GM18517 (cell line): ENCODE measurements around the gene MRPL16.

Source experiments
- ATAC-seq: cut with Tn5 transposase; IDR thresholded peaks from one replicate; pipeline ENCODE4 v1.9.1; 2021; ENCODE audit warnings: mild to moderate bottlenecking, moderate library complexity; ENCODE audit not compliant: unreplicated experiment

The MRPL16 gene

DNA sequence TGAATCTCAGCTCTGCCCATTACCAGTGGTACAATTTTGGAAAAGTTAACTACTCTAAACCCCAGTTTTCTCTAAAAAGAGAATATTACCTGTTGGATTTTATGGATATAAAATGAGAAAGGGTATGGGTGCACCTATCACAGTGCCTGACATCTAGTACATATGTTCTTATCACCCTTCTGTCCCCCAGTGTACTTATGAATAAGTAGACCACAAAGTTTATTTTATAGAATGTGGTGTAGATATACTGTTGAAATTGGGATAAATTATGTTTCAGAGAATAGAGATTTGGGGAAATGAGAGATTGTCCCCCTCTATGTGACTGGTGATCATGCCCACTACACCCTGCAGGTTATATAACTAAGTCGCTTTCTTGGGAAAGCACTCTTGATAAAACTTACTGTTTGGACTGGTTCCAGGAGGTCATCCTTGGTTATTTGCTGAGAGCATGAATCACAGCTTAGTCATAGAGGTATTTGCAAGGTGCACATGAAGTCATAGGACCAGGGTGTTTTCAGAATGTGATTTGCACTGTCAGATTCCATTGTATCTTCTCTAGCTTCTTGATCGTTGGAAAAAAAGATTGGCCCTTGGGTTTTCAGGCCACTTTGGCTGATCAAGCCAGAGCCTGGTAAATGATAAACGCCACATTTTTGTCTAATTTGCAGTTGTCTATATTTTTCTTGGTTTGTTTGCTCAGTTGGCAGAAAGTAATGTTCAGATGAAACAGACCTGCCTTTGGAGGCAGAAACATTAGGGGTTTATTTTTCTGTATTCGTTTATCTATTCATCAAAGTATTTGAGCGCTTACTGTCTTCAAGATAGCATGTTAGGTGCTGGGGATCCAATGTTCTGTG is 34.1 kb downstream of the MRPL16 start:
- ATAC-seq: no peak

DNA sequence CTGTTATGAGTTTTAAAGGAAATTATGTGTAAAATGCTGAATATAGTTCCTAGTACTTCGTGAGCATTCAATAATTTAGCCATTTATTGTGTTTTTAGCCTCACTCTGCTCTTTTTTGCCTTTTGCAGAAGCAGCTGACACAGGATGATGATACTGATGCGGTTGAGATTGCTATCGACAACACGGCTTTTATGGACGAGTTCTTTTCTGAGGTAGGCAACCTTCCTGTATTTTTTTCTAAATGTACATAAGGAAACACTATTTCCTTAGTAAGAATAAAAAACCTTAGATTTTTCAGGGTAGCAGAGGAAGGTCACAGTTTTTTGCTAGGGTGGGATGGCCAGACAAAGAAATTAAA is 37.5 kb downstream of the MRPL16 start:
- no peak for ATAC-seq

DNA sequence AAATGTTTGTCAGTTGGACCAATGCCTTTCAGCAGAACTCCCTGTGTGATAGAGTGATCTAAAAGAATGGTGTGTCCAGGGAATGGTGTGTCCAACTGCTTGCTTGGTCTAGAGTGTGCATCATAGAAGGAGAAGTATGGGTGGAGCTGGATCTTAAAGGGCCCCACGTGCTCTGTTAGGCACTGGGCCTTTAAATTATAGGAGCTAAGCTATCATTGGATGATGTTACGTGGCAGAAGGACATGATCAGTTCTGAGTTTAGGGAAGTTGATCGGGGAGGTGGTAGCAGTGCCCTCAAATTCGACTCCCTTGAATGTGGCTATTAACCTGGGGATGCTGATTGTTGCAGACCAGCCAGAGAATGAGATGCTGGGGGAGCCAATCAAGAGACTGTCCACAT is 39.0 kb downstream of the MRPL16 start:
- ATAC-seq: no peak

DNA sequence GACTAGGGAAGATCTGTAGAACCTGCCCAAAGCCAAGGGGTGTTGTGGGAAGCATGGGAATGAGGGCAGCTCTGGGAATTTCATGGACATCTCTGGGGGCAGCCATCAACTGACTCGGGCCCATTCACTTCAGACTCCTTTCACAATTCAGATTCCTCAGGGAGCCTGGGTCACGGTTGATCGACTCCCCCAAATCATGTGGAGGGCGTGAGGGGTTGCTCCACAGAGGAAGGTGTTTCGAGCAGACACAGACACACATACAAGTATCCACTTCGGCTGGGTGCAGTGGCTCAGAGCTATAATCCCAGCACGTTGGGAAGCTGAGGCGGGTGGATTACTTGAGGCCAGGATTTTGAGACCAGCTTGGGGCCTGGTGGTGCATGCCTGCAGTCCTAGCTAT is 39.7 kb downstream of the MRPL16 start:
- no peak for ATAC-seq

DNA sequence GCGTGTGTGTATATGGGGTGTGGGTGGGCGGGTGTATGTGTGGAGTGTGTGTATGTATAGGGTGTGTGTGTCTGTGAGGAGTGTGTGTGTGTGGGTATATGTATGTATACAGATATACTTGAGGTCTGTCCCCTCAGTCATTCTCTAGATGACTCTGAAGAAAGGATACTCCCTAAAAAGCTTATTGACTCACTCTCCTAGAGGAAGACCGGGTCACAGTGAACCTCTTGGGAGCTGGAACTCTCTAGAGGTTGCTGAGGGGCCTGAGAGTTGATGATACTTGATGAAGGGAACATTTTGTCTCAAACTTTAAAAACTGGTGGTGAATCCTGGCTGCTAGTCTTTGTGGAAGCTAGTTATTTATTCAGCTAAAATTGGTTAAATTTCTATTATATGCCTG is 40.3 kb downstream of the MRPL16 start:
- no peak for ATAC-seq

DNA sequence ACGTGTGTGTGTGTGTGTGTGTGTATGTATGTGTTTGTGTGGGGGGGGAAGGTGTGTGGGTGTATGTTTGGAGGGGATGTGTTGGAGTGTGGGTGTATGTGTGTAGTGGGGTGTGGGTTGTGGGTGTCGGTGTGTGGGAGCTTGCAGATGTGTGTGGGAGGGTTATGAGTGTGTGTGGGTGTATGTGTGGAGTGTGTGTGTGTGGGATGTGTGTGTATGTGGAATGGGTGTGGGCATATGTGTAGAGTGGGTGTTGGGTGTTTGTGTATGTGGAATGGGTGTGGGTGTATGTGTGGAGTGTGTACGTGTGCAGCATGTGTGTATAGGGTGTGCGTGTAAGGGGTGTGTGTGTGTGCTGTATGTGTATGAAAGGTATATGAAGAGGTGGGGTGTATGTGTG is 40.8 kb downstream of the MRPL16 start:
- no peak for ATAC-seq

DNA sequence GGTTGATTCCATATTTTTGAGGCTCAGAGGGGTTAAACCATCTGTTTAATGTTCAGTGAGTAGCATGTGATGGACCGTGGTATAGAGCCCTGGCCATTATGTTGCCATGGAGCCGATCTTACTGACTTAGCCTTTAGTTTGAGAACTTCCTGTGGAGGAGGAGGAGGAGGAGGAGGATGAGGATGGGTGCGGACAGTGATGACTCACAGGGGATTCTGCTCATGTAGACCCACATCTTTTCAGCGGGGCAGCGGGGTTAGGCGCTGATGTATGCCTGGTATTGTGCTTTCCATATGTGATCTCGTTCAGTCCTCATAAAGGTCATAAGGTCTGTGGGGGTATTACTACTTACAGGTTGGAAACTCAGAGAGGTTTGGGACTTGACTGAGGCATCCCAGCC is 41.5 kb downstream of the MRPL16 start:
- no peak for ATAC-seq

DNA sequence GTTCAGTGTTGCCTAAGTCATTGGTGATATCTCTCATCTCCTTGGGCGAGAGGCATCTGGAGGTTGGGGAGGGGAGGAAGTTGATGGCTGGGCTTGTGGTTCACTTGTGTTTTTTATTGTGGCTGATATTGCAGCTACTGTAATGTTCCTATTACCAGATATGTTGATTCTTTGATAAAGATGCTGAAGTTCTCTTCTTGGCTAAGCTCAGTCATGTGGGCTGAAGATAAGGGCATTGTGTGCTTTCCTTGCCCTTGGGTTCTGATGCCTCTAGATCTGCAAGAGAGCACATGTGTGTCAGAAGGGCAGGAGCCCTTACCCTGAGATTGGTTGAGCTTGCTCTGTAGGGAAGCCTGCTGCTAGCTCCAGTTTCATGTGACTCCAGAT is 43.4 kb downstream of the MRPL16 start:
- ATAC-seq: no peak

DNA sequence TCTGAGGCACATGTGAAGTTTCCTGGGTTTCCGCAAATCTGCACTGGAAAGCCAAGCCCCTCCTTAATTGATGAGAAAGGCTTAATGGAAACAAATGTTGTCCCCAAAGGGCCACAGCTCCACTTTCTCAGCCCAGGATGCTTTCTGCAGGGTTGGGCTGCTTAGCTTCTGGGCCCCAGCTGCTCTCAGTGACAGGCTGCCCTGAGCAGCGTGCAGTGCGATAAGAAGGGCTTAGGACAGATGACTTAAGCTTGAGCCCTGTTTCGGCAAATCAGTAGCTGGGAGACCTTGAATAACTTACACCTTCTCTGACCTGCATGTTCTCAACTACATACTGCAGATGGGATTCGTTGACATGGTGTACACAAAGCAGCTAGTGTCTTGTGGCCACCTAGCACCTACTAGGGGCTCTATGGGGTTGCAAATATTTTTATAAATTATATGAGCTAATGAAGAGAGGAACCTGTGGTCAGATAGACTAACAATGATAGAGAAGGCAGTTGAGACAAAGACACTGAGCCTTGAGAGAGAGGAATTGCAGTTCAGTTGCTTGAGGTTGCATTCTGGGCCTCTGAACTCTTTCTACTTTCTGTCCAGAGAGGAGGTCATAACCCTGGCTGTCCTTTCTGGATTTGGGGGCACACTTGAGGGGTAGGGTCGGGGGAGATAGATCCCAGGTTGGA is 43.9 kb downstream of the MRPL16 start:
- no peak for ATAC-seq

DNA sequence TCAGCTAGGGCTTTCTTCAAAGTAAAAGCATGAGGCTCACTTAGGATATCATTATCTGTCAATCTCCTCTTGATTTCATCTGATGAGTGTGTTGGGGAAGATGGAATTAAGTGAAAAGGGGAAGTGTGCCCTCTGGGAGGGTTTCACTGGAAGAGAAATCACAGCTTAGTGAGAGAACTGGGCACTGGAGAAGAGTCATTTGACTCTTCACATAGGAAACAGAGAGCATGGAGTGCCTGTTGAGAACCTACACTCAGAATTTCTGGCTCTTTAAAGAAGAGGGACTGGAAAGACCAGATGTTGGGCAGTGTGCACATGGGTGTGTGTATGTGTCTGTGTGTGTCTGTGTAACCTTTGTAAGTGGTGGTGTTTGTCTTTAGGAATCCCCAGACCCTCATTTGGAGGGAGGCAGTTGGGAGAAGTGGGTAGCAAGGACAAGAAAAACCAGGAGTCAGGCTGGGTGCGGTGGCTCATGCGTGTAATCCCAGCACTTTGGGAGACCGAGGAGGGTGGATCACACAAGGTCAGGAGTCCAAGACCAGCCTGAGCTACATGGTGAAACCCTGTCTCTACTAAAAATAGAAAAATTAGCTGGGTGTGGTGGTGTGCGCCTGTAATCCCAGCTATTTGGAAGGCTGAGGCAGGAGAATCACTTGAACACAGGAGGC is 45.4 kb downstream of the MRPL16 start:
- ATAC-seq: no peak

DNA sequence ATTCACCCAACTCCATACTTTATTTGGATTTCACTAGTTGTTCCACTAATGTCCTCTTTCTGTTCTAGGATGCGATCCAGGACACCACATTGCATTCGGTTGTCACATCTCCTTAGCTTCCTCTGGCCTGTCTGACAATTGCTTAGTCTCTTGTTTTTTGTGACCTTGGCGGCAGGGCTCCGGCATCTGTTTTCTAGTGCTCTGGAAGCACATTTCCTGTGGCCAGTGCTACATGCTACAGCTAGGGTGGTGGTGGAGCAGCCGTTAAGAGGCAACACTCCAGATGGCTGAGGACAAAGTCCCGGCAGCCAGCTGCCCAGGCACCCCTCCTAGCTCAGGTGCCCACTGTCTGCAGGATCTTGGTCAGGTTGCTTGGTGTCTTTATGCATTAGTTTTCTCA is 48.6 kb downstream of the MRPL16 start:
- ATAC-seq: no peak

DNA sequence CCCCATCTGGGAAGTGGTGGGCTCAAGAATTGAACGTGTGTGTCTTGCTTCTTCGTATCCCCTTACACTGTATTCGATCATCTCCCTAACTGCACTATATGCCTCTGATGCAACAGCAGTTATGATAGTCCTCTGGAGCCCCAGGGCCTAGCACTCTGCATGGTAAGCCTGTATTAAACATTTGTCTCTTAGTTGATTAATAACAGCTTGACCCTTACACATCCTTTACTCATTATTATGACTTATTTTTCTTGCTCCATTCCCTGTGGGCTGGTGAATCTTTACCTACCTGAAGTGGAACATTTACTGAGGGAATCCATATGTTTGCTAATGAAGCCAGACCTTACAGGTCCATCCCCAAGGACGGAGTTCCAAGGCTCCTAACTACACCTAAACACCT is 49.8 kb downstream of the MRPL16 start:
- no peak for ATAC-seq

DNA sequence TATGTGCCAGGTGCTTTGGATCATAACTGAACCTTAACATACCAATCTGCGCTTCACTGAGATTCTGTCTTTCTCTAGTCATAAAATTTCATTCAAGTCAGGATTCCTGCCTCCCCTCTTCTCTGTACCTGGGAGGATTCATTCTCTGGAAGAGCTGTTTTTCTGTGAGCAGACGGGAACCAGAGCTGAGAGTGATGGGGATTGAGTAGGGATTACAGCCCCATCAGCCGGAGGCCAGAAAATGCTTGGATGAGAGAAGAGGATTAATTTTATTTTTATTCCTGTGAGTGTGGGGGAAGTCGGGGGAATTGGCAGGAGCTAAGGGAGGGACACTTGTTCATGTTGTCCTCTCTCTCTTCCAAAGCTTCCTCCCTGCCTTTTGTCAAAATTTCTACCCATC is 50.7 kb downstream of the MRPL16 start:
- no peak for ATAC-seq

DNA sequence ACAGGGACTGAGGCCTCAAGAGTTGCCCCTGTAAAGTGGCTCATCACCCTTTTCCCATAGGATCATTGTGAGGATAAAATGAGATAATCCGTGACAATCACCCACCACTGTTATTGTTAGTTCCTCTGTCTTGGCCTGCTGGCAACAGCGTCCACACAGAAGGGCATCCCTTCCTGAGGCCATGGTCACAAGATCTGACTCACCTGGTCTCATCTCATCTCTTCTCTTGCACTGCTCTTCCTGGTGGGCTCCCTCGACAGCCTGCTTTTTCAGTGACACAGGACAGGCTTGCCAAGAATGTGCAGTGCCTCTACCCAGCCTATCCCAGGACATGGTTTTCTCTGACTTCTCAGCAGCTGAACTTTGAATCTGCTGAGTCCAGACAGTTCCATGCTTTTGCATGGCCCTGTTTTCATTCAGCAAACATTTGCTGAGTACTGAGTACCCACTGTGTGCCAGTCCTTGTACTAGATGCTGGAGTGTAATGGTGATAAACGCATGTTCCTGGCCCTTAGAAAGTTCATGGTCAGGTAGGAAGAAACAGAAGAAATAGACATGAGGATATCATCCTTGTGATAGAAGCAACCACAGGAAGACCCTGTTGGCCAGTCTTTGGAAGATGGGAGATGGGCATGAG is 52.1 kb downstream of the MRPL16 start:
- no peak for ATAC-seq

DNA sequence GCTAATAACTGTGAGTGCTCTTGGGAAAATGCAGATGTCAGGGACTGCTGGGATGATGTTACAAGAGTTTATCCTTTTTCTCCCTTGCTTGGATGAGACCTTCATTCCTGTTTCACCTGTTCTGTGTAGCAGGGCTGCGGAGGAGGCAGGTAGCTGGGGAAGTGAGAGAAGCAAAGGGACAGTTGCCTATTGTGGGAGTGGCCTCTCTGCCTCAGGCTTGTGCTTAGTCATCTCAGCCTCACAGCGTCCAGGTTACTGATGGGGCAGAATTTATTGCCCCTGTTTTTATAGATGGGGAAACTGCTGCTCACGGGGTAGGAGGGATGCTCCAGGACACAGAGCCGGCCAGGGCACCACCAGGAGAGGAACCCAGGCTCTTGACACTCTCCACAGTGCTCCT is 53.7 kb downstream of the MRPL16 start:
- no peak for ATAC-seq

DNA sequence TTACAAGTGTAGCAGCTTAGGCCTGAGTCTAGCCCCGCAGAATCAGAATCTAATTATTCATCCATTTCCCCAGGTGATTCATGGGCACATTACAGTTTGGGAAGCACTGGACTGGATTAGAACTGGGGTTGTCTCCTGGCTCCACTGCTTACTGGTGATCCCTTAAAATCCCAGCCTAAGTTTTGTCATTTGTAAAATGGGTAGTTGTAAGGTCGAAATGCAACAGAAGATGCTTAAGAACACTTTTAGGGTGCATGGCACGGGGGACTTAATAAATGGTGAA is 54.1 kb downstream of the MRPL16 start:
- no peak for ATAC-seq
